ENCODE results near the gene STX3.

DNA sequence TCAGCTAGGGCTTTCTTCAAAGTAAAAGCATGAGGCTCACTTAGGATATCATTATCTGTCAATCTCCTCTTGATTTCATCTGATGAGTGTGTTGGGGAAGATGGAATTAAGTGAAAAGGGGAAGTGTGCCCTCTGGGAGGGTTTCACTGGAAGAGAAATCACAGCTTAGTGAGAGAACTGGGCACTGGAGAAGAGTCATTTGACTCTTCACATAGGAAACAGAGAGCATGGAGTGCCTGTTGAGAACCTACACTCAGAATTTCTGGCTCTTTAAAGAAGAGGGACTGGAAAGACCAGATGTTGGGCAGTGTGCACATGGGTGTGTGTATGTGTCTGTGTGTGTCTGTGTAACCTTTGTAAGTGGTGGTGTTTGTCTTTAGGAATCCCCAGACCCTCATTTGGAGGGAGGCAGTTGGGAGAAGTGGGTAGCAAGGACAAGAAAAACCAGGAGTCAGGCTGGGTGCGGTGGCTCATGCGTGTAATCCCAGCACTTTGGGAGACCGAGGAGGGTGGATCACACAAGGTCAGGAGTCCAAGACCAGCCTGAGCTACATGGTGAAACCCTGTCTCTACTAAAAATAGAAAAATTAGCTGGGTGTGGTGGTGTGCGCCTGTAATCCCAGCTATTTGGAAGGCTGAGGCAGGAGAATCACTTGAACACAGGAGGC, 10.0 kb downstream of the STX3 start:
- no peak for TF ChIP-seq EZH2 (IDR thresholded peaks at IDR 0.05; ENCODE audit: insufficient read depth, poor library complexity, severe bottlenecking)
- no peak for TF ChIP-seq EZH2phosphoT487 (IDR thresholded peaks at IDR 0.05; ENCODE audit: insufficient read depth, low read depth)

All from GM23248 (cell line).